SIG-M5 (cell line): ENCODE results near the gene PHPT1.
"Not testable (repeated sequence)": the region's sequence is repeated elsewhere in the genome, so short reads cannot be mapped to it uniquely, and the experiment has no call there.

ENCODE experiments used
- DNase-seq: peaks from one replicate; lab custom pipeline; 2025; lab: John Stamatoyannopoulos, UW

The PHPT1 gene

GRCh38 chr9:136823136-136824046 lies 25.8 kb upstream of the PHPT1 start:
- DNase-seq, result no peak

GRCh38 chr9:136824496-136825225 lies 24.5 kb upstream of the PHPT1 start:
- no peak for DNase-seq

- no peak for DNase-seq
These were observed 23.7 kb upstream of the PHPT1 start for GRCh38 chr9:136825295-136826187.

GRCh38 chr9:136826188-136826541 lies 23.0 kb upstream of the PHPT1 start:
- DNase-seq, result no peak

- no peak for DNase-seq
These were observed 22.3 kb upstream of the PHPT1 start for GRCh38 chr9:136826703-136827582.

GRCh38 chr9:136827794-136828473 lies 21.3 kb upstream of the PHPT1 start:
- no peak for DNase-seq

- DNase-seq, result no peak
These were observed 20.6 kb upstream of the PHPT1 start for GRCh38 chr9:136828474-136829140.

- no peak for DNase-seq
These were observed 19.8 kb upstream of the PHPT1 start for GRCh38 chr9:136829412-136829811.

- no peak for DNase-seq
These were observed 19.0 kb upstream of the PHPT1 start for GRCh38 chr9:136829981-136830885.

GRCh38 chr9:136831002-136831719 lies 18.0 kb upstream of the PHPT1 start:
- no peak for DNase-seq

GRCh38 chr9:136831720-136832104 lies 17.5 kb upstream of the PHPT1 start:
- DNase-seq, result no peak

- DNase-seq, result no peak
These were observed 16.6 kb upstream of the PHPT1 start for GRCh38 chr9:136832581-136832980.

- not testable (repeated sequence) for DNase-seq
These were observed 15.7 kb upstream of the PHPT1 start for GRCh38 chr9:136833381-136834048.

GRCh38 chr9:136835162-136835931 lies 13.9 kb upstream of the PHPT1 start:
- no peak for DNase-seq

GRCh38 chr9:136835932-136836904 lies 13.0 kb upstream of the PHPT1 start:
- no peak for DNase-seq
